Activated B cell treated with CpG ODN at 0.5 μM for 24 hours (primary cell): Measurements from ENCODE around the gene MYNN. TPM values are rescaled to one million over a fixed set of nuclear protein-coding genes. Genes with fewer than 3 reads are reported as not detected.
A peak's percentile ranks its signal among the peaks of the same experiment; 100 is the strongest.

Source experiments
- ATAC-seq: fragments of 200-7000 bp; cut with Tn5 transposase; one replicate; pipeline ENCODE4 v1.10.0; 2021; ENCODE audit warnings: low read depth, mild to moderate bottlenecking, moderate library complexity
- CTCF ChIA-PET: fragments of 350-600 bp; sonication (Branson Sonifier 250); formaldehyde crosslinking; loops from one replicate; lab custom pipeline; 2021; ENCODE audit warnings: antibody characterized with exemption; lab: Charles Lee
- POLR2A ChIA-PET: fragments of 350-600 bp; sonication (Branson Sonifier 250); formaldehyde crosslinking; loops from one replicate; lab custom pipeline; 2021; ENCODE audit warnings: antibody characterized with exemption; lab: Charles Lee
- DNase-seq: peaks from one replicate; pipeline ENCODE4 v3.0.0; 2022
- H3K27ac Mint-ChIP-seq: one replicate; pipeline ENCODE4 v1.8.0; 2020; ENCODE audit warnings: mixed read lengths
- H3K27me3 Mint-ChIP-seq: one replicate; pipeline ENCODE4 v1.8.0; 2021; ENCODE audit warnings: mixed read lengths
- H3K36me3 Mint-ChIP-seq: one replicate; pipeline ENCODE4 v1.8.0; 2021; ENCODE audit warnings: low read depth, mixed read lengths
- H3K4me1 Mint-ChIP-seq: one replicate; pipeline ENCODE4 v1.8.0; 2021; ENCODE audit warnings: mixed read lengths
- H3K4me3 Mint-ChIP-seq: one replicate; pipeline ENCODE4 v1.8.0; 2020; ENCODE audit warnings: mild to moderate bottlenecking, mixed read lengths
- H3K9me3 Mint-ChIP-seq: one replicate; pipeline ENCODE4 v1.8.0; 2020; ENCODE audit warnings: mixed read lengths
- CTCF ChIP-seq: fragments of 200-600 bp; IDR thresholded peaks from one replicate; pipeline ENCODE4 v1.8.0; 2022; ENCODE audit warnings: antibody characterized with exemption, mild to moderate bottlenecking
- intact Hi-C: fragments of 100-400 bp; cut with micrococcal nuclease; formaldehyde crosslinking; loops from one replicate; pipeline ENCODE4 v1.15.1; 2024
- total RNA-seq: library from RNA; stranded (reverse); gene quantifications from 2 replicates; pipeline ENCODE4 v1.2.3, GENCODE V29; 2022

The MYNN gene
- total RNA-seq, 1 donor from 2014 or later: 24.8 TPM

DNA sequence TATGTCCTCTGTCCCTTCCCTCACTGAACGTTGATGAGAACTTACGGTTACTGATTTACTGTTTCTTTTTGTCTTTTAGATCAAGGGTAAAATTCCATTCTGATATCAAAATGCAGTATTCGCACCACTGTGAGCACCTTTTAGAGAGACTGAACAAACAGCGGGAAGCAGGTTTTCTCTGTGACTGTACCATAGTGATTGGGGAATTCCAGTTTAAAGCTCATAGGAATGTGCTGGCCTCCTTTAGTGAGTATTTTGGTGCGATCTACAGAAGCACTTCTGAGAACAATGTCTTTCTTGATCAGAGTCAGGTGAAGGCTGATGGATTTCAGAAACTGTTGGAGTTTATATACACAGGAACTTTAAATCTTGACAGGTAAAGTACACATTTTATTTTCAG, 990 bp downstream of the MYNN start:
- Mint-ChIP-seq H3K4me1 (peaks cover 54% of the 10 kb centered on the region), H3K36me3 (peaks cover 67% of the 10 kb centered on the region), H3K9me3 (no peaks in the 10 kb centered on the region), H3K27me3 (no peaks in the 10 kb centered on the region), H3K27ac (peak overlapping the region; percentile 99), H3K4me3 (peak overlapping the region; percentile 99)
- ATAC-seq (no peak), DNase-seq (no peak)
- TF ChIP-seq CTCF: no peak
- intact Hi-C loops: no loop called here
- ChIA-PET CTCF (interaction anchor here (3.1 kb wide), 1 partner anchor 11 kb away, joined by 17 read pairs; no protein-coding TSS in a partner anchor), POLR2A (interaction anchor here (0.9 to 3.7 kb wide), 9 partner anchors 11 to 583 kb away, joined by 3 to 86 read pairs (median 18); partner anchors contain the start of genes LRRC34, LRRIQ4, PHC3 and SEC62)

DNA sequence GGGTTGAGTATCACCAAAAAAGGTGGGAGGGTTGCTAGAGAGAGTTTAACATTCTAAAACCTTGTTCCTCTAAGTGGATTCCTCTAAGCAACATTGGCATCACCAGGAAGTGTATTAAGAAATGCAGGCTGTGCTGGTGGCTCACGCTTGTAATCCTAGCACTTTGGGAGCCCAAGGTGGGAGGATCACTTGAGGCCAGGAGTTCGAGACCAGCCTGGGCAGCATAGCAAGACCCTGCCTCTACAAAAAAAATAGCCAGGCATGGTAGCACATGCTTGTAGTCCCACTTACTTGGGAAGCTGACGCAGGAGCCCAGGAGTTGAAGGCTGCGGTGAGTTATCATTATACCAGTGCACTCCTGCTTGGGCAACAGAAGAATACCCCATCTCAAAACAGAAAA, 4.6 kb downstream of the MYNN start:
- CTCF ChIA-PET: no interaction called here

DNA sequence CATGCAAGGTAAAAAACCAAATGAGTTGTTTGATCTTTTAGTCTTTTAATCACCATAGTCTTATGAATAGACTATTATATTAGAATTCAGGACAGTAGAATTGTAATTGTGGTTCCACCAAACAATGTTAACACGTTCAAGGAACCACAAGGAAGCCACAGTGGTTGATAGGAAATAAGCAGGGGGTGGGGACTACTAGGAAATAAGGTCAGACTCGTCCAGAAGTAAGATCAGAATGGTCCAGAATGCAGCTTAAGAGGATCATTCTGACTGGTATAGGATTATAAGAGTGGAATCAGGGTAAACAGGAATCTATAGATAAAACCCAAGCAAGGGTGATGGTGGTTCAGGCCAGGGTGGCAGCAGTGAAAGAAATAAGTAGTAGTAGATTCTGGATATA, 7.5 kb downstream of the MYNN start:
- ATAC-seq (no peak), DNase-seq (no peak)
- Mint-ChIP-seq H3K27me3 (no peaks in the 10 kb centered on the region), H3K27ac (no peak overlapping the region), H3K9me3 (no peaks in the 10 kb centered on the region), H3K4me3 (no peak overlapping the region), H3K36me3 (peaks cover 84% of the 10 kb centered on the region), H3K4me1 (peaks cover 29% of the 10 kb centered on the region)
- ChIA-PET POLR2A (no interaction called here), CTCF (no interaction called here)
- intact Hi-C loops: no loop called here
- no peak for TF ChIP-seq CTCF

More for the DNA sequence above, 4.6 kb downstream of the MYNN start:
- POLR2A ChIA-PET: no interaction called here
- Mint-ChIP-seq H3K4me1 (peaks cover 54% of the 10 kb centered on the region), H3K9me3 (no peaks in the 10 kb centered on the region), H3K4me3 (no peak overlapping the region), H3K36me3 (peaks cover 87% of the 10 kb centered on the region), H3K27me3 (no peaks in the 10 kb centered on the region), H3K27ac (no peak overlapping the region)
- no peak for ATAC-seq
- TF ChIP-seq CTCF: no peak
- no peak for DNase-seq
- intact Hi-C loops: loop anchor here (2.0 kb wide), 1 partner anchor 13 kb away; no protein-coding TSS in a partner anchor

GRCh38 chr3:169781209-169781855, 8.1 kb downstream of the MYNN start:
- H3K27ac Mint-ChIP-seq: peak overlapping the region; percentile 2
- no peak overlapping the region for H3K4me3 Mint-ChIP-seq
- ChIA-PET CTCF (no interaction called here), POLR2A (no interaction called here)
- H3K4me1 Mint-ChIP-seq: peaks cover 24% of the 10 kb centered on the region
- intact Hi-C loops: no loop called here
- peaks cover 84% of the 10 kb centered on the region for H3K36me3 Mint-ChIP-seq
- no peak for ATAC-seq
- H3K9me3 Mint-ChIP-seq: no peaks in the 10 kb centered on the region
- H3K27me3 Mint-ChIP-seq: no peaks in the 10 kb centered on the region
- no peak for TF ChIP-seq CTCF
- no peak for DNase-seq

DNA sequence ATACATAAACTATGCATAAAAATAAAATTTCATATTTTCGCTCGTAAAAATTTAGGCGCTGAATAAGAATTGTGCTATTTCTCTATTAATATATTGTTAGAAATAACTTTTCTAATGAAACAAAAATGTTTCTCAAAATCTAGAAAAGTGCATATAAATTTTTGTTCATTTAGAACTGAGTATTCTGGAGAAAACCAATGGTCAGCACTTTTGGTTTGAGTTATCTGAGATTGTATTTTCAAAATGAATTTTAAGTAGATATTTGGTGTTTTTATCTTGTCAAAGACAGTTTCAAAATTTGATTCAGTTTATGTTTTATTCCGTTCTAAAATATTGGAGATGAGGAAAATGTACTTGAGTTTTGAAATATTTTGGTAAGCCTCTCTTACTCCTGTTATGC, 13.9 kb downstream of the MYNN start:
- no peak for ATAC-seq
- intact Hi-C loops: no loop called here
- CTCF ChIA-PET: no interaction called here
- H3K27ac Mint-ChIP-seq: no peak overlapping the region
- TF ChIP-seq CTCF: no peak
- peaks cover 58% of the 10 kb centered on the region for H3K36me3 Mint-ChIP-seq
- H3K27me3 Mint-ChIP-seq: no peaks in the 10 kb centered on the region
- no peak overlapping the region for H3K4me3 Mint-ChIP-seq
- DNase-seq: no peak
- peaks cover 3% of the 10 kb centered on the region for H3K4me1 Mint-ChIP-seq
- no peaks in the 10 kb centered on the region for H3K9me3 Mint-ChIP-seq
- POLR2A ChIA-PET: interaction anchor here (0.6 kb wide), 1 partner anchor 122 kb away, joined by 3 read pairs; no protein-coding TSS in a partner anchor
